OCI-LY3 (cell line): ENCODE results near the gene BCAP29.

Experiments used
- EZH2phosphoT487 ChIP-seq: fragments of 200-600 bp; shearing (Covaris generic); IDR thresholded peaks from 2 replicates; pipeline ENCODE4 v1.6.1; 2018; ENCODE audit warnings: antibody characterized with exemption, mixed run types, low read depth
- TF ChIP-seq, protein P1 (sequence below): fragments of 200-600, 300-600 bp; sonication (generic); IDR thresholded peaks from 2 replicates; pipeline ENCODE4 v1.5.1; 2014; ENCODE audit warnings: antibody characterized with exemption, low read length, low read depth

- TF ChIP-seq, protein P1, sequence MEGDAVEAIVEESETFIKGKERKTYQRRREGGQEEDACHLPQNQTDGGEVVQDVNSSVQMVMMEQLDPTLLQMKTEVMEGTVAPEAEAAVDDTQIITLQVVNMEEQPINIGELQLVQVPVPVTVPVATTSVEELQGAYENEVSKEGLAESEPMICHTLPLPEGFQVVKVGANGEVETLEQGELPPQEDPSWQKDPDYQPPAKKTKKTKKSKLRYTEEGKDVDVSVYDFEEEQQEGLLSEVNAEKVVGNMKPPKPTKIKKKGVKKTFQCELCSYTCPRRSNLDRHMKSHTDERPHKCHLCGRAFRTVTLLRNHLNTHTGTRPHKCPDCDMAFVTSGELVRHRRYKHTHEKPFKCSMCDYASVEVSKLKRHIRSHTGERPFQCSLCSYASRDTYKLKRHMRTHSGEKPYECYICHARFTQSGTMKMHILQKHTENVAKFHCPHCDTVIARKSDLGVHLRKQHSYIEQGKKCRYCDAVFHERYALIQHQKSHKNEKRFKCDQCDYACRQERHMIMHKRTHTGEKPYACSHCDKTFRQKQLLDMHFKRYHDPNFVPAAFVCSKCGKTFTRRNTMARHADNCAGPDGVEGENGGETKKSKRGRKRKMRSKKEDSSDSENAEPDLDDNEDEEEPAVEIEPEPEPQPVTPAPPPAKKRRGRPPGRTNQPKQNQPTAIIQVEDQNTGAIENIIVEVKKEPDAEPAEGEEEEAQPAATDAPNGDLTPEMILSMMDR = no peak
- TF ChIP-seq EZH2phosphoT487 = no peak
Measured at GRCh38 chr7:107642501-107642900, 62.5 kb downstream of the BCAP29 start.
